B cell (primary cell): ENCODE measurements around the gene UNC5A. TPM values are rescaled to one million over a fixed set of nuclear protein-coding genes. Genes with fewer than 3 reads are reported as not detected.

Experiments used
- ATAC-seq: fragments of 200-7000 bp; cut with Tn5 transposase; one replicate; pipeline ENCODE4 v1.10.0; 2021; ENCODE audit warnings: low read depth, mild to moderate bottlenecking, moderate number of reproducible peaks, moderate library complexity
- CTCF ChIA-PET: fragments of 350-600 bp; sonication (Branson Sonifier 250); formaldehyde crosslinking; loops from one replicate; lab custom pipeline; 2021; ENCODE audit warnings: antibody characterized with exemption, inconsistent platforms; lab: Charles Lee
- POLR2A ChIA-PET: fragments of 350-600 bp; sonication (Branson Sonifier 250); formaldehyde crosslinking; loops from one replicate; lab custom pipeline; 2021; ENCODE audit warnings: antibody characterized with exemption; lab: Charles Lee
- DNase-seq: peaks from one replicate; pipeline ENCODE4 v3.0.0; 2013
- H2AFZ ChIP-seq: 2 replicates; pipeline ENCODE4 v1.6.1; 2012; ENCODE audit warnings: mild to moderate bottlenecking, low read depth, low read length; ENCODE audit not compliant: insufficient read depth, poor library complexity, severe bottlenecking
- H3K27ac ChIP-seq, 2 donors: 1 replicate in 1 of 2; 2 replicates in 1 of 2; pipeline ENCODE4 v1.5.1; 2012 to 2013; ENCODE audit warnings: low read length in 2 of 2, mild to moderate bottlenecking in 2 of 2, moderate library complexity in 1 of 2
- H3K27me3 ChIP-seq, 4 experiments: fragments of 200-600 bp in 1 of 4; sonication (generic) in 1 of 4; replicated peaks in 1 of 4; 1 replicate in 2 of 4; 2 replicates in 2 of 4; pipeline versions ENCODE4 v1.6.1 to v1.7.0; 2013 to 2016; ENCODE audit warnings: low read length in 3 of 4, mild to moderate bottlenecking in 2 of 4, mixed read lengths in 1 of 4, moderate library complexity in 1 of 4; ENCODE audit not compliant: insufficient read depth in 4 of 4, control insufficient read depth in 3 of 4; ENCODE audit errors: control extremely low read depth in 1 of 4
- H3K36me3 ChIP-seq, 2 experiments: replicated peaks in 1 of 2; 1 replicate in 1 of 2; 2 replicates in 1 of 2; pipeline versions ENCODE4 v1.6.1 to v1.7.1; 2013; ENCODE audit warnings: low read length in 1 of 2; ENCODE audit not compliant: insufficient read depth in 2 of 2, control insufficient read depth in 1 of 2; ENCODE audit errors: control extremely low read depth in 1 of 2, extremely low read depth in 1 of 2
- H3K4me1 ChIP-seq, 2 donors: fragments of 200-600 bp in 1 of 2; sonication (generic) in 1 of 2; 1 replicate in 1 of 2; 2 replicates in 1 of 2; pipeline versions ENCODE4 v1.5.1 to v1.6.1; 2013 to 2017; ENCODE audit warnings: low read length in 2 of 2; ENCODE audit not compliant: control insufficient read depth in 2 of 2, insufficient read depth in 2 of 2
- H3K4me2 ChIP-seq: replicated peaks from 2 replicates; pipeline ENCODE3; 2012; ENCODE audit warnings: mild to moderate bottlenecking, low read depth, low read length; ENCODE audit not compliant: poor library complexity, severe bottlenecking
- H3K4me3 ChIP-seq, 5 experiments: fragments of 200-600 bp in 1 of 5; sonication (generic) in 1 of 5; 1 replicate in 3 of 5; 2 replicates in 2 of 5; pipeline versions ENCODE4 v1.5.1 to v1.7.0; 2011 to 2016; ENCODE audit warnings: low read length in 4 of 5, mild to moderate bottlenecking in 4 of 5, low read depth in 2 of 5, control low read depth in 1 of 5, moderate library complexity in 1 of 5; ENCODE audit not compliant: insufficient read depth in 1 of 5; ENCODE audit errors: control extremely low read depth in 1 of 5, extremely low read depth in 1 of 5
- H3K79me2 ChIP-seq: fragments of 200-600 bp; sonication (generic); one replicate; pipeline ENCODE4 v1.6.0; 2016; ENCODE audit warnings: low read length; ENCODE audit not compliant: control insufficient read depth, insufficient read depth
- H3K9ac ChIP-seq: fragments of 200-600 bp; sonication (generic); 2 replicates; pipeline ENCODE4 v1.6.1; 2017; ENCODE audit warnings: mild to moderate bottlenecking, low read length, moderate library complexity
- H3K9me3 ChIP-seq, 3 donors: one replicate each; pipeline versions ENCODE4 v1.6.1 to v1.7.1; 2013; ENCODE audit warnings: low read length in 2 of 3; ENCODE audit not compliant: control insufficient read depth in 2 of 3, insufficient read depth in 1 of 3; ENCODE audit errors: control extremely low read depth in 1 of 3
- H4K20me1 ChIP-seq: 2 replicates; pipeline ENCODE4 v1.6.0; 2012; ENCODE audit warnings: mild to moderate bottlenecking, low read length; ENCODE audit not compliant: insufficient read depth, control insufficient read depth, poor library complexity, severe bottlenecking
- H3K27ac Mint-ChIP-seq: one replicate; pipeline ENCODE4 v1.8.0; 2021; ENCODE audit warnings: mixed read lengths
- H3K27me3 Mint-ChIP-seq: one replicate; pipeline ENCODE4 v1.8.0; 2021; ENCODE audit warnings: mixed read lengths
- H3K4me1 Mint-ChIP-seq: one replicate; pipeline ENCODE4 v1.8.0; 2021; ENCODE audit warnings: mixed read lengths
- H3K4me3 Mint-ChIP-seq: one replicate; pipeline ENCODE4 v1.8.0; 2021; ENCODE audit warnings: mixed read lengths
- H3K9me3 Mint-ChIP-seq: one replicate; pipeline ENCODE4 v1.8.0; 2022; ENCODE audit warnings: mixed read lengths; ENCODE audit not compliant: insufficient read depth
- CTCF ChIP-seq: fragments of 200-600 bp; IDR thresholded peaks from one replicate; pipeline ENCODE4 v1.8.0; 2022; ENCODE audit warnings: antibody characterized with exemption, mild to moderate bottlenecking
- EZH2 ChIP-seq: IDR thresholded peaks from 2 replicates; pipeline ENCODE4 v1.6.1; 2012; ENCODE audit warnings: borderline replicate concordance, low read depth, mild to moderate bottlenecking, moderate library complexity, low read length; ENCODE audit not compliant: insufficient read depth, poor library complexity, severe bottlenecking
- WGBS: methylation state at CpG from one replicate; pipeline ENCODE4 v1.1.5; 2013; ENCODE audit warnings: missing lambda C conversion rate; ENCODE audit not compliant: insufficient coverage; 5-methylcytosine and 5-hydroxymethylcytosine counted together
- intact Hi-C: fragments of 100-400 bp; cut with micrococcal nuclease; formaldehyde crosslinking; loops from one replicate; pipeline ENCODE4 v1.10.0; 2022
- polyA plus RNA-seq: library from polyadenylated mRNA; depleted of rRNA; stranded (reverse); fragments of >200 nt; gene quantifications from 2 replicates; pipeline ENCODE4 v1.2.3, GENCODE V29; 2012
- total RNA-seq, 2 donors: library from RNA; stranded (reverse); fragments of 120-200 nt in 1 of 2; gene quantifications; 1 replicate in 1 of 2; 2 replicates in 1 of 2; pipeline versions ENCODE4 v1.2.3 to v1.2.4, GENCODE V29; 2013 to 2022

UNC5A gene
- total and polyA plus RNA-seq, 2 donors (not counting 1 experiment from before 2014, with no cell fraction given), result not detected

GRCh38 chr5:176881021-176881749 is 70.8 kb downstream of the UNC5A start:
- peaks cover 0 to 21% (median 2%) of the 10 kb centered on the region in 4 experiments for H3K27me3 ChIP-seq
- ATAC-seq (no peak), DNase-seq (no peak)
- H3K27ac ChIP-seq, result no peak overlapping the region
- Mint-ChIP-seq H3K27me3 (peaks cover 17% of the 10 kb centered on the region), H3K27ac (no peak overlapping the region), H3K9me3 (no peaks in the 10 kb centered on the region), H3K4me3 (no peak overlapping the region), H3K4me1 (no peaks in the 10 kb centered on the region)
- H3K4me1 ChIP-seq, result no peaks in the 10 kb centered on the region
- H4K20me1 ChIP-seq, result no peaks in the 10 kb centered on the region
- no peaks in the 10 kb centered on the region for H3K79me2 ChIP-seq
- no peak overlapping the region for H3K9ac ChIP-seq
- POLR2A ChIA-PET, result no interaction called here
- 92% methylated on average over 23 of the region's 28 CpGs for WGBS
- H3K4me2 ChIP-seq, result no peak overlapping the region
- TF ChIP-seq EZH2 (no peak), CTCF (no peak)
- CTCF ChIA-PET, result no interaction called here
- intact Hi-C loops, result no loop called here
- no peak overlapping the region for H2AFZ ChIP-seq
- no peaks in the 10 kb centered on the region for H3K36me3 ChIP-seq
- H3K4me3 ChIP-seq, result no peak overlapping the region
- H3K9me3 ChIP-seq, result no peaks in the 10 kb centered on the region

DNA sequence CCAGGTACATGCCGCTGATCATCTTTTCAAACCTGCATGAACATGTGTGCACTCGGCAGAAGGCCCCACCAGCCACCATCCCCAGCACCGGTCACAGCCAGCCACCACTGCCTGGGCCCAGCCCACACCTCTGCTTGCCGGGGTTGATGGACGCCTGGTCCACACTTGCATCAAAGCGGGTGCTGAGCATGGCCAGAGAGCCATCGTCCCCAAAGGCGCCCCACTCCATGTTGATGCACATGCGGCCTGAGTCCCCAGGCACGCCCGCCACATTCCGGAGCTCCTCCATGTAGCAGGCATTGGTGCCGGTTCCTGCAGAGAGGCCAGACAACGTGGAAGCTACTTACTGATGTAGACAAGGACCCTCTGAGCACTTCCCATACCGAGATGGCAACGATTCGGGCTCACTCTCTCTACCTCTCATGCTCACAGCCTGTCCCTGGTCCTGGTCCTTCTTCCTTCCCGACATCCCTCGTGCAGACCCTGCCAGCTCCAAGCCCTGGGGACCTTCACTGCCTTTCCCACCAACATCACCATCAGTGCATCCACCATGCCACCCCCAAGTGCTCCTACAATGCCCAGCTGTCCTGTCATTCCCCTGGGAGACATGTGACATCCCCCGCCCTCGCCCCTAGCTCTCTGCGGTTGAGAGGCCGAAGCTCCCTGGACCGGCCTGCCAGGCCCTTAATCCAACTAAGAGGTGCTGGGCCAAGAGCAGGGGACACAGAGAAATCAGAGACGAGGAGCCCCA is 71.6 kb downstream of the UNC5A start:
- H3K4me1 Mint-ChIP-seq, result no peaks in the 10 kb centered on the region
- POLR2A ChIA-PET, result no interaction called here
- peaks cover 0 to 16% (median 0%) of the 10 kb centered on the region in 4 experiments for H3K27me3 ChIP-seq
- intact Hi-C loops, result no loop called here
- TF ChIP-seq CTCF (no peak), EZH2 (no peak)
- no peaks in the 10 kb centered on the region for H3K9me3 ChIP-seq
- no peaks in the 10 kb centered on the region for H3K36me3 ChIP-seq
- no peak overlapping the region for H3K27ac ChIP-seq
- no peak overlapping the region for H3K9ac ChIP-seq
- H3K9me3 Mint-ChIP-seq, result no peaks in the 10 kb centered on the region
- H3K4me3 Mint-ChIP-seq, result no peak overlapping the region
- CTCF ChIA-PET, result no interaction called here
- H4K20me1 ChIP-seq, result no peaks in the 10 kb centered on the region
- no peak overlapping the region for H3K4me2 ChIP-seq
- no peak overlapping the region for H3K4me3 ChIP-seq
- peaks cover 12% of the 10 kb centered on the region for H3K27me3 Mint-ChIP-seq
- DNase-seq (no peak), ATAC-seq (no peak)
- H3K79me2 ChIP-seq, result no peaks in the 10 kb centered on the region
- H3K27ac Mint-ChIP-seq, result no peak overlapping the region
- 95% methylated on average over 24 of the region's 25 CpGs for WGBS
- H2AFZ ChIP-seq, result no peak overlapping the region
- no peaks in the 10 kb centered on the region for H3K4me1 ChIP-seq
